HEK293T (cell line): ENCODE data around the gene SLC6A11.

ENCODE experiments used
- ARNT ChIP-seq: fragments of 450-650 bp; IDR thresholded peaks from 2 replicates; pipeline ENCODE4 v1.6.1; 2017; ENCODE audit warnings: mild to moderate bottlenecking
- BHLHE40 ChIP-seq: fragments of 450-650 bp; IDR thresholded peaks from 2 replicates; pipeline ENCODE4 v1.6.1; 2016; ENCODE audit warnings: mild to moderate bottlenecking, moderate library complexity, borderline replicate concordance
- FOXA1 ChIP-seq: fragments of 450-650 bp; IDR thresholded peaks from 2 replicates; pipeline ENCODE4 v1.6.1; 2016; ENCODE audit warnings: mild to moderate bottlenecking
- FOXK2 ChIP-seq: fragments of 450-650 bp; IDR thresholded peaks from 2 replicates; pipeline ENCODE4 v1.6.1; 2016; ENCODE audit warnings: mild to moderate bottlenecking
- FOXM1 ChIP-seq: fragments of 450-650 bp; IDR thresholded peaks from 2 replicates; pipeline ENCODE4 v1.6.1; 2017; ENCODE audit warnings: mild to moderate bottlenecking, borderline replicate concordance
- HDGF ChIP-seq: fragments of 450-650 bp; IDR thresholded peaks from 2 replicates; pipeline ENCODE4 v1.6.1; 2017; ENCODE audit warnings: antibody characterized with exemption, borderline replicate concordance
- LEF1 ChIP-seq: fragments of 450-650 bp; IDR thresholded peaks from 2 replicates; pipeline ENCODE4 v1.6.1; 2017; ENCODE audit warnings: mild to moderate bottlenecking, borderline replicate concordance
- SP1 ChIP-seq: fragments of 450-650 bp; IDR thresholded peaks from 2 replicates; pipeline ENCODE4 v1.6.1; 2017
- SUZ12 ChIP-seq: fragments of 450-650 bp; IDR thresholded peaks from 2 replicates; pipeline ENCODE4 v1.6.1; 2016; ENCODE audit warnings: mild to moderate bottlenecking
- TARDBP ChIP-seq: fragments of 450-650 bp; IDR thresholded peaks from 2 replicates; pipeline ENCODE4 v1.6.1; 2016
- ZNF384 ChIP-seq: fragments of 450-650 bp; IDR thresholded peaks from 2 replicates; pipeline ENCODE4 v1.6.1; 2016

DNA sequence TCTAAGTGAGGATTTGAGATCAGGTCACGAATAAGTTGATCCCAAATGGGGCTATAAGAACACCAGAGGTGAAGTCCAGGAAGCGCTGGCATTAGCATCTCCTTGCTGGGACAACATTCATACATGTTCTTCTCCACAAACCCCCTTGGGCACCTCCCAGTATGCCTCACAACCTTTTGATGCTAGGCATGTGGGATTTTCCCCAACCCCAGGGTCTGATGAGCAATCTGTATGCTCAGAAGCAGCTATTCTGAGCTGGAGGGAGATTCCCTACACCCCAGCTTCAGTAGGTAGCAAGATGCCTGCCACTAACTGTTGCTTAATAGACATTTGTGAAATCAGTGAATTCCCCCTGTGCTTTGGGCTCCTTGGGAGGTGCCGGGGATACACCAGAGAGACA, 32.2 kb downstream of the SLC6A11 start:
- TF ChIP-seq SUZ12 (no peak), HDGF (no peak), TARDBP (no peak), FOXK2 (no peak), ZNF384 (no peak), ARNT (no peak), FOXM1 (no peak), BHLHE40 (no peak), LEF1 (no peak), FOXA1 (no peak), SP1 (no peak)
